ENCODE data around the gene CD247.

GRCh38 chr1:167528057-167528728, 9.9 kb upstream of the CD247 start:
- no peak for TF ChIP-seq SPI1 (IDR thresholded peaks at IDR 0.05; ENCODE audit: low read depth, low read length)
- no peak for TF ChIP-seq TAF1 (IDR thresholded peaks at IDR 0.05; ENCODE audit: low read depth, low read length)
- TF ChIP-seq POLR2A (IDR thresholded peaks at IDR 0.05; ENCODE audit: low read depth, low read length): no peak
- no peak for TF ChIP-seq POU2F2 (IDR thresholded peaks at IDR 0.05; ENCODE audit: low read depth, low read length)

Measured in GM12891 (cell line).